A673 (cell line): ENCODE results near the gene AATK. TPM values are rescaled to one million over a fixed set of nuclear protein-coding genes. Genes with fewer than 3 reads are reported as not detected.

Experiments
- BruUV-seq: library from RNA; stranded (reverse); fragments of 400-500 nt; replicated peaks from 2 replicates; lab custom pipeline; 2021; lab: Mats Ljungman, UMichigan
- CTCF ChIA-PET: fragments of 300-600 bp; sonication (Branson Sonifier 250); formaldehyde crosslinking; loops from one replicate; lab custom pipeline; 2022; ENCODE audit warnings: antibody characterized with exemption; lab: Charles Lee
- POLR2A ChIA-PET: fragments of 300-600 bp; sonication (Branson Sonifier 250); formaldehyde crosslinking; loops from one replicate; lab custom pipeline; 2022; ENCODE audit warnings: antibody characterized with exemption; ENCODE audit not compliant: low non-redundant PET; lab: Charles Lee
- DNase-seq: peaks from one replicate; pipeline ENCODE4 v3.0.0-alpha.2; 2015; ENCODE audit warnings: low spot score
- H3K27ac ChIP-seq: fragments of 200-600 bp; sonication (generic); 2 replicates; pipeline ENCODE4 v1.5.1; 2016; ENCODE audit warnings: mixed run types, low read depth, mild to moderate bottlenecking, mixed read lengths, antibody characterized with exemption, low read length; ENCODE audit not compliant: poor library complexity, severe bottlenecking
- H3K27me3 ChIP-seq: fragments of 200-600 bp; sonication (generic); replicated peaks from 2 replicates; pipeline ENCODE4 v1.6.1; 2017; ENCODE audit warnings: mixed run types, low read depth, mild to moderate bottlenecking, mixed read lengths, antibody characterized with exemption, low read length; ENCODE audit not compliant: insufficient read depth, poor library complexity
- H3K36me3 ChIP-seq: fragments of 200-600 bp; sonication (generic); 2 replicates; pipeline ENCODE4 v1.6.1; 2016; ENCODE audit warnings: mixed run types, mild to moderate bottlenecking, mixed read lengths, antibody characterized with exemption, low read length; ENCODE audit not compliant: insufficient read depth, poor library complexity, severe bottlenecking
- H3K4me1 ChIP-seq: fragments of 200-600 bp; sonication (generic); 2 replicates; pipeline ENCODE4 v1.6.1; 2017; ENCODE audit warnings: mixed run types, mild to moderate bottlenecking, mixed read lengths, antibody characterized with exemption, low read length; ENCODE audit not compliant: insufficient read depth, poor library complexity, severe bottlenecking
- H3K4me3 ChIP-seq: fragments of 200-600 bp; sonication (generic); 2 replicates; pipeline ENCODE4 v1.5.1; 2016; ENCODE audit warnings: low read depth, mixed run types, mild to moderate bottlenecking, mixed read lengths, low read length; ENCODE audit not compliant: poor library complexity, severe bottlenecking
- H3K9me3 ChIP-seq: fragments of 200-600 bp; sonication (generic); 2 replicates; pipeline ENCODE4 v1.6.1; 2016; ENCODE audit warnings: mixed run types, low read depth, mild to moderate bottlenecking, mixed read lengths, antibody characterized with exemption, low read length; ENCODE audit not compliant: poor library complexity, severe bottlenecking
- EZH2 ChIP-seq: fragments of 200-600 bp; sonication (generic); IDR thresholded peaks from 2 replicates; pipeline ENCODE4 v1.6.1; 2017; ENCODE audit warnings: borderline replicate concordance, low read depth, mild to moderate bottlenecking, mixed read lengths, antibody characterized with exemption, low read length; ENCODE audit not compliant: poor library complexity, severe bottlenecking
- intact Hi-C: fragments of 100-400 bp; cut with micrococcal nuclease; formaldehyde crosslinking; loops from one replicate; pipeline ENCODE4 v1.10.0; 2022; ENCODE audit not compliant: unreplicated experiment
- total RNA-seq: library from RNA; stranded (reverse); gene quantifications from 2 replicates; pipeline ENCODE4 v1.2.3, GENCODE V29; 2021
- TF ChIP-seq, protein P1 (sequence below): fragments of 300-800, 200-600 bp; sonication (generic); conservative IDR thresholded peaks from 2 replicates; pipeline ENCODE4 v1.5.1; 2017; ENCODE audit warnings: low read depth, mild to moderate bottlenecking, antibody characterized with exemption, low read length, moderate library complexity, mixed read lengths

Gene AATK
- total RNA-seq, 1 experiment from 2014 or later: 0.90 TPM

DNA sequence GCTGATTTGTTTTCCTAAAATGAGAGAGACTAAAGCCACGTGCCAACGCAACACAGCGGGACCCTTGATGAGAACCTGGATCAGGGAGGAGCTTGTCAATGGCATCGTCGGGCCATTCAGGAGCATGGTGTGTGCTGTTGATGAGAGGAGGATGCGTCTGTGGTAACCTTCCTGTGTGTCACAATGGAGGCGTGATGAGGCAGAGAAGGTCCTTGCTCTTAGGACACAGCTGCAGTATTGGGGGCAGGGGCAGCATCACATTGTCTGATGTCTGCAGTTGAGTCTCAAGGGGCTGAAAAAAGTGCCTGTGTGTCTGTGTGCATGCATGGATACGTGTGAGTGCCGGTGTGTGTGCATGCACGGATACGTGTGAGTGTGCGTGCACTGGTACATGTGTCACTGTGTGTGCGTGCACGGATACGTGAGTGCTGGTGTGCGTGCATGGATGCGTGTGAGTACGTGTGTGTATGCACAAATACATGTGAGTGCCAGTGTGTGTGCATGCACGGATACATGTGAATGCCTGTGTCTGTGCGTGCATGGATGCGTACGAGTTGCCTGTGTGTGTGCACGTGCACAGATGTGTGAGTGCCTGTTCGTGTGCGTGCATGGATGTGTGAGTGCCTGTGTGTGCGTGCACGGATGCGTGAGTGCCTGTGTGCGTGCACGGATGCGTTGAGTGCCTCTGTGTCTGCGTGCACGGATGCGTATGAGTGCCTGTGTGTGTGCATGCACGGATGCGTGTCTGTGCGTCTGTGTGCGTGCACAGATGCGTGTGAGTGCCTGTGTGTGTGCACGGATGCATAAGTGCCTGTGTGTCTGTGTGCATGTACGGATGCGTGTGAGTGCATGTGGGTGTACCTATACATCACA lies 91.8 kb downstream of the AATK start:
- Histone ChIP-seq H3K4me1 (no peaks in the 10 kb centered on the region), H3K36me3 (no peaks in the 10 kb centered on the region), H3K9me3 (no peaks in the 10 kb centered on the region), H3K27ac (no peak overlapping the region), H3K4me3 (no peak overlapping the region), H3K27me3 (no peaks in the 10 kb centered on the region)
- intact Hi-C loops: no loop called here
- ChIA-PET CTCF (no interaction called here), POLR2A (no interaction called here)
- no TSS peak for BruUV-seq
- TF ChIP-seq EZH2: no peak
- TF ChIP-seq, protein P1, sequence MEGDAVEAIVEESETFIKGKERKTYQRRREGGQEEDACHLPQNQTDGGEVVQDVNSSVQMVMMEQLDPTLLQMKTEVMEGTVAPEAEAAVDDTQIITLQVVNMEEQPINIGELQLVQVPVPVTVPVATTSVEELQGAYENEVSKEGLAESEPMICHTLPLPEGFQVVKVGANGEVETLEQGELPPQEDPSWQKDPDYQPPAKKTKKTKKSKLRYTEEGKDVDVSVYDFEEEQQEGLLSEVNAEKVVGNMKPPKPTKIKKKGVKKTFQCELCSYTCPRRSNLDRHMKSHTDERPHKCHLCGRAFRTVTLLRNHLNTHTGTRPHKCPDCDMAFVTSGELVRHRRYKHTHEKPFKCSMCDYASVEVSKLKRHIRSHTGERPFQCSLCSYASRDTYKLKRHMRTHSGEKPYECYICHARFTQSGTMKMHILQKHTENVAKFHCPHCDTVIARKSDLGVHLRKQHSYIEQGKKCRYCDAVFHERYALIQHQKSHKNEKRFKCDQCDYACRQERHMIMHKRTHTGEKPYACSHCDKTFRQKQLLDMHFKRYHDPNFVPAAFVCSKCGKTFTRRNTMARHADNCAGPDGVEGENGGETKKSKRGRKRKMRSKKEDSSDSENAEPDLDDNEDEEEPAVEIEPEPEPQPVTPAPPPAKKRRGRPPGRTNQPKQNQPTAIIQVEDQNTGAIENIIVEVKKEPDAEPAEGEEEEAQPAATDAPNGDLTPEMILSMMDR: no peak
- DNase-seq: no peak

DNA sequence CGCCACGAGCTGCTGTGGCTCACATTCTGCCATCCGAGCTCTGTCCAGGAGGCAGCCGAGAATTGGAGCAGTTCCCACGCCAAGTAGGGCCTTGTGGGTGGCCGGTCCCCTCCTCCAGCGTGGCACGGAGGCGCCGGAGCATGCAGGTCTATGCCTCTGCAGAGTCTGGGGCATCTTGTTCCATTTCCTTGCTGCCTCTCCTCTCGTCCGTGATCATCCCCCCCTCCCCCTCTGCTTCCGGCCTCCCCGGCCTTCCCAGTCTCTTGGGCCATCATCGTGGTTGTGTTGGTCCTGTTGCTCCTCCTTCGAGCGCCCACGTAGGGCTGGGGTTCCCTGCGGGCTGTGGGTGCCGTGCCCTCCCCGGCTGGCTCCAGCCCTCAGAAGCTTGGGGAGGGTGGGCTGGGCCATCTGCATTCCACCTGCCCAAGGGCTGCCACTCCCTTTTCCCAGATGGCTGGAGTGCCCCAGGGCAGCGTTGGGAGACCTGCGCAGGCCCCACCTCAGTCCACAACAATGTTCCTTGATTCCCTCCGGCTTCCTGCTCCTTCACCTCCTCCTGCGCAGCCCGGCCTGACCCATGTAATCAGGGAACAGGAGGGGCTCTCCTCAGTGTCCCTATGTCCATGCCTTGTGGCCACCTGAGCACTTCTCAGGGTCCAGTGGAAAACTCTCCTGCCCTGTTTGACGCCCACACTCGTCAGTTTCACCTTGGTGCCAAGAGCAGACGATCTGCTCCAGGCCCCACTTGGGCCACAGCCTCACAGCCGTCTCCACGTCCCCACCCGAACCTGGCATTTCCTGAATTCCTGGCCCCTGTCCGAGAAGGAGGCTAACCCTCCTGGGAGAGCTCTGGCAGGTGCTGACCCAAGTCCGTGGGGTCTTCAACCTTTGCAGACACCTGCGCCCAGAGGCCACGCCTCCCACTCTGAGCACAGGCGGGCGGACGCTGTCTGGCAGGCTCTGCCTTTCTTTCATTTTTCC lies 94.0 kb downstream of the AATK start:
- ChIA-PET CTCF (no interaction called here), POLR2A (no interaction called here)
- TF ChIP-seq EZH2: no peak
- TF ChIP-seq, protein P1: no peak

DNA sequence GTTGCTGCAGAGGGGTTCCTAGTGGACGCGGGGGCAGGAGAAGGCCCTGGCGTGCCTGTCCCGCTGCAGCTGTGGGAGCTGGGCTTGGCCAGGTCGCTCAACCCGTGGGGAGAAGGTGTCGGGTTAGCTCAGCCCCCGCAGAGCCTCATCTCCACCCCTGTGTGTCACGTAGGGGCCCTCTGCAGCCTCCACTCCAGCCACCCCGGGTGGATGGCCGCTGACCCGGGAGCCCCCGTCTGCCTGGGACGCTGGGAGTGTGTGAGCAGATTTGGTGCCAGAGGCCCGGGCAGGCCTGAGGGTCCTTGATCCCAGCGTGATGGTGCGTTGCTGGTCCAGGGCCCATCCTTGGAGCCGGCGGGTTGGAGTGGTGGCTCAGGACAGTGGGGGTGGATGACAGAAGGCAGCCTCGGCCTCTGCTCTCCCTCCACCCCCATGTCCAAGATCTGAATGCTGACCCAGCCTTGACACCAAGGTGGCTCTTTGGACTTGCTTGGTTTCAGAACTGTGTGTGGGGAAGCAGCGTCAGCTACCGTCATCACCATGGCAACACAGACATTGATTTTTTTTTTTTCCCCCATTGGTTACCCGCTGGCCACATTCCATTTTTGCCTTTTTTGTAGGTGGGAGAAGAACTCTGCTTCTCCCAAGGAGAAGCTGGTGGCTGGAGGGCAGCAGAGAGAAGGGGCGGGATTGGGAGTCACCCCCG lies 95.3 kb downstream of the AATK start:
- ChIA-PET POLR2A (no interaction called here), CTCF (no interaction called here)
- no peaks in the 10 kb centered on the region for H3K27me3 ChIP-seq
- no peaks in the 10 kb centered on the region for H3K4me1 ChIP-seq
- intact Hi-C loops: no loop called here
- BruUV-seq: no TSS peak
- H3K4me3 ChIP-seq: no peak overlapping the region
- no peaks in the 10 kb centered on the region for H3K36me3 ChIP-seq
- no peaks in the 10 kb centered on the region for H3K9me3 ChIP-seq
- no peak overlapping the region for H3K27ac ChIP-seq
- no peak for DNase-seq
- TF ChIP-seq EZH2: no peak
- TF ChIP-seq, protein P1: no peak

More for the DNA sequence above, 94.0 kb downstream of the AATK start:
- DNase-seq: no peak
- H3K27me3 ChIP-seq: no peaks in the 10 kb centered on the region
- no peak overlapping the region for H3K27ac ChIP-seq
- intact Hi-C loops: no loop called here
- no TSS peak for BruUV-seq
- H3K9me3 ChIP-seq: no peaks in the 10 kb centered on the region
- H3K4me1 ChIP-seq: no peaks in the 10 kb centered on the region
- no peak overlapping the region for H3K4me3 ChIP-seq
- no peaks in the 10 kb centered on the region for H3K36me3 ChIP-seq
